ENCODE measurements around the gene FBL.
"Not testable (repeated sequence)": the region's sequence is repeated elsewhere in the genome, so short reads cannot be mapped to it uniquely, and the experiment has no call there.

The FBL gene

DNA sequence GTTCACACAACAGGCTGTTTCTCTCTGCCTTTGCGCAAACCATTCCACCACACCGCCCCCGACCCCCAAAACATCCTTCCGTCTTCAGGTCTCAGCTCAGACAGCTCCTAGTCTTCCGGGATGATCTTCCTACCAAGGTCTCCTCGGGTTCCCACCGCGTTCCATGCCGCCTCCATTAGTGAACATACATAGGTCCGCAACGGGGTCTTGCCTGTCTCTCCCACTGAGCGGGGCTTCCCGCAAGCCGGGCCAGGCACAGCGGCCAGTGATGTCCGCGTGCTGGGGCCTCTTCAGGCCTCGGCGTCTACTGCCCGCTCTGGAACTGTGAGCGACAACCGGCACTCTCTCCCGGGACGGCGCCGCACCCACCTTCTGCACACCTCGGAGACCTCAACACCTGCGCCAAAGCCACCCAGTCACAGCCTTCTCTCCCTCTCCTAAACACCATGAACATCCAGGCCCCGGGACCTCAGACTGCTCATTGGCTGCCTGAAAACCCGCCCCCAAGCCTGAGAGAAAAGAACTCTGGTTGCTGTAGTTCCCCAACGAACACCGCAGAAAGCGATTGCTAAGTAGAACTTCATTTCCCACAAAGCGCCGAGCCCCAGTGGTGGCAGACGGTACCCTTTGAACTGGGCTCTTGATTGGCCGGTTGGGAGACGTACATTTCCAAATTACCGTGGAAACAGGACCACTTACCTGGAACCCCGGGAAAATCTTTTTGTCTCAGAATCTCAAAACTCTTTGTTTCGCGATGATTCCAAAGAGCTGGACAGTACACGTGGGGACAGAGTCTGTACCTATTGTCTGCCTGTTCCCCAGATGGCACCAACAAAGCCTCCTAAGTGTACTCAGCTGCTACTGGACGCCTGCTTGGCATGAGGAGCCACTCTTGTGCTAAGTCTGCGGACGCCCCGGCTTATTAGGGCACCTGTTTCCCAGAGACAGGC, 21.8 kb downstream of the FBL start:
- peak; percentile 73 for DNase-seq (ENCODE audit: low read depth)

DNA sequence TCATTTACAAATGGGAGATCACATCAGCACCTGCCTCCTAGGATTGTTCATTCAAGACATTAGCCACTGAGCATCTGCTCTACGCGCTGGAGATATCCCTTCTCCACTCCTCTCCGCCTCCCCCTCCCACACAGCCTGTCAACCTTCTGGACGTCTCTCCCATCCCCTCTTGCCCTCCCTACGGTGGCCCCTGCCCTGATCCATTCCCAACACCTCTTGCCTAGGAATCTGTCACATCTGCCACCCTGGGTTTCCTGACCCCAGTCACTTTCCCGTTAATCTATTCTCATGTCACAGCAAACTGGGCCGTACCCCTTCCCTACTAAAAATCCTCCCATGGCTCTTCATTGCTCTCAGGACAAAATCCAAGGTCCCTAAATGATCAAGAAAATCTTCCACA, 22.5 kb downstream of the FBL start:
- no peak for DNase-seq (ENCODE audit: low read depth)

DNA sequence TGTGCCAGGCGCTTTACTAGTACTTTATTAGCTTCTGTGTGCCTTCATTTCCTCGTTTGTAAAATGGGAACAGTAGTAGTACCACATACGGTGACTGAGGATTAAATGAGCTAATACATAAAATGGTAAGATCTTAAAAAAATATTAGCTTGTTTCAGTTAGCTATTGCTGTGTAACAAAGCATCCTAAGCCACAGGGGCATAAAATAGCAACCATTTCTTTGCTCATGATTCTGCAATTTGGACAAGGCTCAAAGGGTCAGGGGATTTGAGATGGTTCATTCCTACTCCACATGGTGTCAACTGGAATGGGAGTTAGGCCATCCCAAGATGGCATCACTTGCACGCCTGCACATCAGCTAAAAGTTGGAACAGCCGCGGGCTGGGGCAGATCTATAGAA, 25.5 kb downstream of the FBL start:
- no peak for DNase-seq (ENCODE audit: low read depth)

DNA sequence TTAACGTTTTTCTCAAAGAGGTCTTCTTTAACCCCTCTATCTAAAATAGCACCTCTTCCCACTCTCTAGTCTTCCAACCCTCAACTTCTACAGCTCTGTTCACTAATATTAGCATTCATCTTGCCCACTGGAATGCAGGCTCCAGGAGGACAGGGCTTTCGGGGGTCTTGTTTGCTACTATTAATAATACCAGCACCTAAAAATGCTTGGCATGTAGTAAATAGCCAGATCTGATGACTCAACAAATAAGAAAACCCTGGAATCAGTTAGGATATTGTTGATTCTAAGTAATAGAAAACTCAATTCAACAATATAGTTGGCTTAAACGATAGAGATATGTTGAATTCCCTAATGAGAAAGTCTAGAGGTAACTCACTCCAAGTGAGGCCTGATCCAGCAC, 26.4 kb downstream of the FBL start:
- no peak for DNase-seq (ENCODE audit: low read depth)

DNA sequence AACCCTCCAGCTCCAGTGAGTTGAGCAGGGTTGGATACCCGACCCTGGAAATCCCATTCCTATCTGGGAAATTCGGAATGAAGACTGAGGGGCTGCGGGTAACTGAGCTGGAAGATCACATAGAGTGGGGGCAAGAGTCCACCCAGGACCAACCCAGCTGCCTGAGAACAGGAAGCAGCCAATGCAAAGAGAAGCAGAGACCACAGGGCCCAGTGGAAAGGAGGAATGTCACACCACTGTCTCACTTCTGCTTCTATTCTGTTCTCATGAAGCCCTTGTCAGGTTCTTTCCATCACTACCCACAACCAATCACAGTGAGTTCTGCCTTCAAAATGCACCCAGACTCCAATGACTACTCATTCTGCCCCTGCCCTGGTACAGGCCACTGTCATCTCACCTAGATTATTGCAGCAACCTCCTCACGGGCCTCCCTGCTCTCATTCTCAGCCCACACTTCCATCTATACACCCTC, 27.5 kb downstream of the FBL start:
- no peak for DNase-seq (ENCODE audit: low read depth)

DNA sequence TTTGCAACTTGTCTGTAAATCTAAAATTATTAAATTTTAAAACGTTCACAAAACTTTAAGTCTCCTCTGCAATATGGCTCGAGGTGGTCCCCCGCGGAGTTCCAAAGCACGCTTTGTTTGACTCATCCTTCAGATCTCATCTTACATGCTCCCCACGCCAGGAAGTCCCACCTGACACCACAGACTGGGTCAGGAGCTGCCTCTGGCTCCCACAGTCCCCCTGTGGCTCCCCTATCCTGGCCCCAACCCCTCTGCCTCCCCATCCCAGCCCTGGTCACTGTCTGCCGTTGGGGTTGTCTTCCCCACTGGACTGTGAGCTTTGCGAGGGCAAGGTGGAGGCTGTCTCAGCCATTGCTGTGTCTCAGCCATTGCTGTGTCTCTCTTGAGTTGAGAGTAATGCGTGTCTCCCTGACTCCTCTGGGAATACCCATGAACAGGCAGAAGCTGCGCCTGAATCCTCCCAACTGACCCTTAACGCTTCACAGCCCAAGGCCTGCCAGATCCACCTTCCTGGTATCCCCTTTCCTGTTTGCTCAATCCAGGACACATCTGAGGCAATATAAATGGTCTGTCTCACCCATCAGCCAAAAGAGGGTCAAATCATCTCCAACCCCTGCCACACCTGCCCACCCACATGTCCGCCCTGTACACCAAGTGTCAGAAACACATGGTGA, 28.2 kb downstream of the FBL start:
- no peak for DNase-seq (ENCODE audit: low read depth)

DNA sequence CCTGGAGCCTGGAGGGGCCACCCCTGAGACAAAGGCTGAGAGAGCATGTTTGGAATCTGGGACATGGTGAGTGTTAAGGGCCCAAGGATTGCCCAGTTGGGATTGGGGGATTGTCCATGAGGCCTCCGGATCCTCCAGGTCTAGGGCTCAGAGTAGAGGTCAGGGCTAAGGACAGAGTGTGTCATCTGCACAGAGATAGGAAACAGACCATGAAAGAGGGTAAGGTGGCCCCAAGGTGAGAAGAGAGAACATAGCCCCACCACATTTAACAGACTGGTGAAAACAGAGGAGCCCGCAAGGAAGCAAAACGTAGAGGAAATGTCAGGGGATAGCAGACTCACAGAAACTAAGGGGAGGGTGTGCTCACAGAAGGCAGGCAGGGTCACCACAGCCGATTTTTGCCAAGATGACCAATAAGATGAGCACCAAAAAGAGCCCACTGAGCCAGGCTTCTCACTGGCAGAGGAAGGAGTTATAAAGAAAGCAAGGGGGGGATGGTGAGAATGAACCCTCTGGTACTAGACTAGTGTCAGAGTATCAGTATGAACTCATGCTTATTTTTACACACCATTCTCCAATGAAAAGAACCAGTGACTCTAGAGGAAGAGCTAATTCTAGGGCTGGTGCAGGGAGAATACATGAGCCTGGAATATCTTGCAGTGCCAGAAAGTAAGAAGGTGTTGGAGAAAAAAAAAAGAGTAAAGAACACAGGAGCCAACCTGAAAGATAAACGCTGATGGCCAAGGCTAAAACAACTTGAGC, 29.7 kb downstream of the FBL start:
- DNase-seq (ENCODE audit: low read depth) = no peak

DNA sequence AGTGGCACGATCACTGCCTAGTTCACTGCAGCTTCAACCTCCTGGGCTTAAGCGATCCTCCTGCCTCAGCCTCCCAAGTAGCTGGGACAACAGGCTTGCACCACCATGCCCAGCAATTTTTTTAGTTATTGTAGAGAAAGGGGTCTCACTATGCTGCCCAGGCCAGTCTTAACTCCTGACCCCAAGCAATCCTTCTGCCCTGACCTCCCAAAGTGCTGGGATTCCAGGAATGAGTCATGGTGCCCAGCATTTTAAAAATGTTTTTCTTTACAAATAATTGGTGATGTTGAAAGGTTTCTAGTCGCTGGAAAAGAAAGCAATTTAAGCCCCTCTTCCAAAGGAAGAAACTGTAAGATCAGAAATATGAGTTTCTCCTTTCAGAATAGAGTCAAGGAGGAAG, 31.6 kb downstream of the FBL start:
- no peak for DNase-seq (ENCODE audit: low read depth)

DNA sequence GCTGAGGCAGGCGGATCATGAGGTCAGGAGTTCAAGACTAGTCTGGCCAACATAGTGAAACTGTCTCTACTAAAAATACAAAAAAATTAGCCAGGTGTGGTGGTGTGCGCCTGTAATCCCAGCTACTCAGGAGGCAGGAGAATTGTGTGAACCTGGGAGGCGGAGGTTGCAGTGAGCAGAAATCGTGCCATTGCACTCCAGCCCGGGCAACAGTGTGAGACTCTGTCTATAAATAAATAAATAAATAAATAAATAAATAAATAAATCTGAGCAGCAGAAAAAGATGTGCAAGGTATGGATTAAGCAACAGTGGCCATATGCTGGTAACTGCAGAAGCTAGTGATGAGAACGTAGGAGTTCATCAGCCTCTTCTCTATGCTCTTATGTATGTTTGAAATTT, 32.1 kb downstream of the FBL start:
- not testable (repeated sequence) for DNase-seq (ENCODE audit: low read depth)

DNA sequence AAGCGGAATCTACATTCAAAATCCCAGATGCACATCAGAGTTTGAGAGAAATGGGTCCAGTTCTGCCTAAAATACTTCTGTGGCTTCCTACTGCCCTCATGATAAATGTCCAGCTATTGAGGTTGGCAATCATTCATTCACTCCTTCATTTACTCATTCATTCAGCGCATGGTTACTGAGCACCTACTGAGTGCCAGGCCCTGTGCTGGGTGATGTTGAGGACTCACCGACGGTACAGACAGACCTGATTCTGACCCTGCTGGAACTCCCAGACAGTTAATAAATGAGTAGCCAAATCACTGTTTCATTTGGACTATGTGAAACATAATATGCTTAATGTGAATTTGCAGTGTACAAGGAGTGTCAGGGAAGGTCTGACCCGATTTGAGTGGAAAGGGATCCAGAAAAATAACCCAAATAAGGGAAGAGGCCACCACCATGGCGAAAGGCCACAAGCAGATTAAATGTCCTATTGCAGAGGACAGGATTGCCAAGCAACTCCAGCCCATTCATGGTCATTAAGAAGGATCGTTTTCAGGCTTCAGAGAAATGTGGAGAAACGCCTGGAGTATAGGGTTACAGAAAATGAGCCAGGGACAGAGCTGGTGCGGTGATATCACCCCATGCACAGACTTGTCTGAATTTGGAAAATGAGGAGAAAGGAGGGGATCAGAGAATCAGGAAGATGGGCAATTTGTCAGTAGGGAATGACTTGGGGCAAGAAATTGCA, 32.8 kb downstream of the FBL start:
- DNase-seq (ENCODE audit: low read depth) = no peak

DNA sequence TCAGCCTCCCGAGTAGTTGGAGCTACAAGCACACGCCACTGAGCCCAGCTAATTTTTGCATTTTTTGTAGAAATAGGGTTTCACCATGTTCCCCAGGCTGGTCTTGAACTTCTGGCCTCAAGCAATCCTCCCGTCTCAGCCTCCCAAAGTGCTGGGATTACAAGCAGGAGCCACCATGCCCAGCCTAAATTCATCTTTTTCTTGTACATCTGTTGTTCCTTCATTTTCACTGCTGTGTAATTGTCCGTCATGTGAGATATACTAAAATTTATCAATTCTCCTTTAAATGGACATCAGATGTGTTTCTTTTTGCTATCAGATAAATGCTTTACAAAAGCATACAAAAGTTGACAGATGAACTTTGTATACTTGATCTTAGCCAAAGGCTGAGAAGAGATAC, 35.1 kb downstream of the FBL start:
- DNase-seq (ENCODE audit: low read depth) = no peak

DNA sequence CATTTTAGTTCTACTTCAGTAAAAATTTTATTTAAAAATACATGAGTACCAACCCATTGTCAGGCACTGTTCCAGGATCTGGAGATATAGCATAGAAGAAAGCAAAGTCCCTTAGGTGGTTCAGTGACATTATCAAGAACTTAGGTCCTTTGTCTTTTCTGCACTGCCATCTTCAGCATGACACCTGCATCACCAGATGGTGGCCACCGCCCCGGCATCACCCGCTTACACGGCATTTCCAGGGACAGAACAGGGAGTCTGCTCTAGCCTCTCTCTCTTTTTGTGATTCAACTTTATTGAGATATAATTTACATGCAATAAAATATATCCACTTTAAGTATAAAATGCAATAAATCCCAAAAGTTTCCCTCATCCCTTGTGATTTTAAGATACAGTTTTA, 35.8 kb downstream of the FBL start:
- DNase-seq (ENCODE audit: low read depth) = no peak

DNA sequence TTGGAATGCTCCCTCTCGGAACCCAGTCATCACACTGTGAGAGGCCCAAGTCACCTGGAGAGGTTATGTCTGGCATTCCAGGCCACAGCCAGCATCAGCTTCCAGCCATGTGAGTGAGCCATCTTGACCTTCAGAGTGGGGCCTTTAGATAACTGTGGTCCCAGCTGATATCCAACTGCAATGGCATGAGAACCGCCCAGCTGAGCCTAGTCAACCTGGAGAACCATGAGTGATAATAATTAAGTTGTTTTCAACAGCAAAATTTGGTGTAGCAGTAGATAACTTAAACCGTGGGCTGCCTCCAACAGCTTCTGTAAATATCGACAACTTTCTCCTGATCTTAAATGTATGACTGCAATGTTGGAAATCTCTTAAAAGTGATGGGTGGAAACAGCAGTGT, 36.8 kb downstream of the FBL start:
- no peak for DNase-seq (ENCODE audit: low read depth)

DNA sequence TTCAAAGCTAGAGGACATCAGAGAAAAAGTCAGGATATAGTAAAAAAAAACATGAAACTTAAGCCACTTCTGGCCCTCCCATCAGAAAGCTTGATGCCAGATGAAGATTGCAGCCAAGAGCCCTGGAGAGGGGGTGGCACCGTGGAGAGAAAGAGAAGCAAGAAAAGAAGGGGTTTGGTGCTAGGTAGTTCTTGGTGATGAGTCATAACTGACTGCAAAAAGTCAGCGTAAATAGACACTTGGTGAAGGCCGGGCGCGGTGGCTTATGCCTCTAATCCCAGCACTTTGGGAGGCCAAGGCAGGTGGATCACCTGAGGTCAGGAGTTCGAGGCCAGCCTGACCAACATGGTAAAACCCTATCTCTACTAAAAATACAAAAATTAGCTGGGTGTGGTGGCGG, 37.5 kb downstream of the FBL start:
- DNase-seq (ENCODE audit: low read depth) = not testable (repeated sequence)

DNA sequence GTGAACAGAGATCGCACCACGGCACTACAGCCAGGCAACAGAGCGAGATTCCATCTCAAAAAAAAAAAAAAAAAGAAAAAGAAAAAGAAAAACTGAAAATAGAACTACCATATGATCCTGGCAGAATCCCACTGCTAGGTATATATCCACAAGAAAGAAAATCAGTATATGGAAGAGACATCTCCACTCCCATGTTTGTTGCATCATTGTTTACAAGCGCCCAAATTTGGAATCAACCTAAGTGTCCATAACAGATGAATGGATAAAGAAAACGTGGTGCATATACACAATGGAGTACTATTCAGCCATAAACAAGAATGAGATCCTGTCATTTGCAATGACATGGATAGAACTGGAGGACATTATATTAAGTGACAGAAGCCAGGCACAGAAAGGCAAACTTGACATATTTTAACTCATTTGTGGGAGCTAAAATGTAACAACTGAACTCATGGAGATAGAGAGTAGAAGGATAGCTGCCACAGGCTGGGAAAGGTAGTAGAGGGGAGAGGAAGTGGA, 38.3 kb downstream of the FBL start:
- DNase-seq (ENCODE audit: low read depth) = no peak

DNA sequence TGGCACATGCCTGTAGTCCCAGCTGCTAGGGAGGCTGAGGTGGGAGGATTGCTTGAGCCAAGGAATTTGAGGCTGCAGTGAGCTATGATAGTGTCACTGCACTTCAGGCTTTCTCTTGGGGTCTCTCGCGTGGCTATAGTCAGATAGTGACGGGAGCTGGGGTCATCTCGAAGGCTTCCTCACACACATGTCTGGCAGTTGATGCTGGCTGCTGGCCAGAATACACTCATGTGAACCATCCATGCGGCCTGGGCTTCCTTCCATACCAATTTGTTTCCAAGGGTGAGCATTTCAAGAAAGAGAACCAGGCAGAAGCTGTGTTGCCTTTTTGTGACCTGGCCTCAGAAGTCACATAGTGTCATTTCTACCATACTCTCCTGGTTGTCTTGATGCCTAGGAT, 41.1 kb downstream of the FBL start:
- no peak for DNase-seq (ENCODE audit: low read depth)

DNA sequence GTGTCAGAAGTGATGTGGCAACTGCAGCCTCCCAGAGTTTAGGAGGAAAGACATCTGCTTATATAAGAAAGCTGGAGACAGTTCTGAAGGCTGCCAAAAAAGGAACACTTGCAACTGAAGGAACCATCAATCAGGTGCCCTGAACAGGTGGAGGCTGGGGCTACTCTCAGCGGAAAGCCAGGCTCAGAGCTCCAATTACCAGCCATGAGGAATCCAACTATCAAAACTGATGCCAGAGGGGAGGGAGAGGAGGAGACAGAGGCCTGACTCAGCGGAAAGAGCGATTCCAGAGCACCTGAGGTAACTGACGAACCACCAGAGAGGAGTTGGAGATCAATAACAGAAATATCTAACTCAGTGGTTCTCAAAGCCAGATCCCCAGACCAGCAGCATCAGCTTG, 43.2 kb downstream of the FBL start:
- DNase-seq (ENCODE audit: low read depth) = no peak

DNA sequence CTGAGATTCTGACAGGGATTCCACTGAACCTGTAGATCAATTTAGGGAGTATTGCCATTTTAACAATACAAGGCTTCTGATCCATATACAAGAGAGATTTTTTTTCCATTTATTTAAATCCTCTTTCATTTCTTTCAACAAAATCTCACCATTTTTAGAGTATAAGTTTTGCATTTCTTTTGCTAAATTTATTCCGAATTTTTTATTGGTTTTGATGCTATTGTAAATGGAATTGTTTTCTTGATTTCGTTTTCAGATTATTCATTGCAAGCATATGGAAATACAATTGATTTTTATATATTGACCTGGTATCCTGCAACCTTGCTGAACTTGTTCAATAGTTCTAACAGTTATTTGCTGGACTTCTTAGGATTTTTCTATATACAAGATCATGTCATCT, 49.1 kb downstream of the FBL start:
- DNase-seq (ENCODE audit: low read depth) = no peak

DNA sequence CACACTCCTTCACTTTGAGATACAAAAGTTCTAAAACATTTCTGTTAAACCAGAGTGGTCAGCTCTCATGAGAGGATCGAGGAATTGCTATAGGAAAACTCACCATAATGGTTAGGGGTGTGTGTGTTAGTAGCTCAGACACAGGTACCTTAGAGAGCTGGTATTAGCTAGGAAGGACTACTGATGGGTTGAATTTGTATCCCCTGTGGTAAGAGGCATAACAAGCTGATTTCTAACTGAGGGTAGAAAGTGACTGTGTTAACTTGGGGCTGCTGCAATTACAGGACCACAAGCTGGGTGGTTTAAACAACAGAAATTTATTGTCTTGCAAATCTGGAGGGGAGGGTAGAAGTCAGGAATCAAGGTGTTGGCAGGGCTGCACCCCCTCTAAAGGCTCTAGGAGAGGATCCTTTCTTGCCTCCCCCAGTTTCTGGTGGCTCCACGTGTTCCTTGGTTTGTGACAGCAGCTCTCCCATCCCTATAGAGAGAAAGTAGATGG, 50.1 kb downstream of the FBL start:
- DNase-seq (ENCODE audit: low read depth) = no peak

DNA sequence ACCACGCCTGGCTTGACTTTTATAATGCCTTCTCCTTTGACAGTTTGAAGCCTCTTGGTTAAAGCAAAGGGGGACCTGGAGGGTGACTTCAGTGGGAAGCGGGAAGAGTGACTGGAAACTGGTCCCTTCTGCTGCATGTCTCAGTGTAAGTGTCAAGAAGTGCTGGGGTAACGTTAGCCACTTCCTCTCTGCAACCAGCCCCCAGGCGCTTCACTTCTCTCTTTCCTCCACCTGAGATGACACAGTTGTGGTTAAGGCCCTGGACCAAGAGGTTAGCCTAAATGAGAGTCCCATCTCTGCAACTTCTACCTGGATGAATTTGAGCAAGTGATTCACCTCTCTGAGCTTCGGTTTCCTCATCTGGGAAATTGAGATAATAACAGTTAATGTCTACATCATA, 51.2 kb downstream of the FBL start:
- DNase-seq (ENCODE audit: low read depth) = no peak

DNA sequence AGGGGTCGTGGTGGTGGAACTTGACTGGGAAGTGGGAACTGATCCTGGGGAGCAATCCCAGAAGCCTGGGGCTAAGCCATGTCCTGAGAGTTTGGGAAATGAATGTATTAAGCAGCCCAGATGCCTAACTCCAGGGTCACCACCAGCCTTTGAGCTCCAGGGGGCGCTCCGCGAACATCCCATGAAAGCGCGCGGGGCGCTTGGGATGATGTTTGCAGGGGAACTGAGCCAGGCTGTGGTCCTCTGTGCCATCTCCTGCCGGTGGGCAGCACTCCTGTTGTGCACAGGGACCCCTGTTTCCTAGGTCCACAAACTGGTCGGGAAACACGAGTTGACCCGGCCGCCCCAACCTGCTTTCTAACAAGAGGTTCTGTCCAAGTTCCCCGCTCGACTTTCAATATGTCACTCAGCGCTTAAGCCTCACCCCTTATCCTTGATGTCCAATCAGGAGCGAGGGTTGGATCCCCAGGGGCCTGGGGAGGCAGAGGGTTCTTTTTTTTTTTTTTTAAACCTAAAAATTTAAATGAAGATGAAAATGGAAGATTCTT, 53.1 kb downstream of the FBL start:
- DNase-seq (ENCODE audit: low read depth) = peak; percentile 54
